ENCODE results near the gene MOB3A. TPM values are rescaled to one million over a fixed set of nuclear protein-coding genes. Genes with fewer than 3 reads are reported as not detected.

Gene MOB3A
- total and polyA plus RNA-seq, 10 of the 15 experiments (the other 5 are each of a cell fraction or from before 2014, with no cell fraction given), result 7.5 to 229 (median 79.4) TPM

- TF ChIP-seq, protein P1, sequence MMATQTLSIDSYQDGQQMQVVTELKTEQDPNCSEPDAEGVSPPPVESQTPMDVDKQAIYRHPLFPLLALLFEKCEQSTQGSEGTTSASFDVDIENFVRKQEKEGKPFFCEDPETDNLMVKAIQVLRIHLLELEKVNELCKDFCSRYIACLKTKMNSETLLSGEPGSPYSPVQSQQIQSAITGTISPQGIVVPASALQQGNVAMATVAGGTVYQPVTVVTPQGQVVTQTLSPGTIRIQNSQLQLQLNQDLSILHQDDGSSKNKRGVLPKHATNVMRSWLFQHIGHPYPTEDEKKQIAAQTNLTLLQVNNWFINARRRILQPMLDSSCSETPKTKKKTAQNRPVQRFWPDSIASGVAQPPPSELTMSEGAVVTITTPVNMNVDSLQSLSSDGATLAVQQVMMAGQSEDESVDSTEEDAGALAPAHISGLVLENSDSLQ (IDR thresholded peaks at IDR 0.05), result no peak; the same call in 1 of the 2 replicates
- TF ChIP-seq NR2C1 (IDR thresholded peaks at IDR 0.05), result no peak
- peak in 1 of 2 experiments; percentile 50; a peak in 1 of 4 replicates for TF ChIP-seq BHLHE40 (IDR thresholded peaks at IDR 0.05; ENCODE audit: borderline replicate concordance in 1 of 2, low read depth in 2 of 2, low read length in 1 of 2)
- TF ChIP-seq KLF5 (IDR thresholded peaks at IDR 0.05; ENCODE audit: partially characterized antibody), result peak; percentile 4
- TF ChIP-seq ZNF592 (IDR thresholded peaks at IDR 0.05), result no peak
- no peak for TF ChIP-seq PBX3 (IDR thresholded peaks at IDR 0.05; ENCODE audit: insufficient replicate concordance, low read depth, low read length)
- no peak for TF ChIP-seq E2F8 (IDR thresholded peaks at IDR 0.05; ENCODE audit: low read depth, partially characterized antibody)
- TF ChIP-seq SMC3 (IDR thresholded peaks at IDR 0.05; ENCODE audit: borderline replicate concordance, low read length), result peak; percentile 35
- no peak for TF ChIP-seq KDM1A (IDR thresholded peaks at IDR 0.05; ENCODE audit: borderline replicate concordance)
- TF ChIP-seq NKRF (conservative IDR thresholded peaks at IDR 0.05), result peak; percentile 91
- TF ChIP-seq SKIL (IDR thresholded peaks at IDR 0.05; ENCODE audit: low read depth, poor library complexity, severe bottlenecking), result no peak
- TF ChIP-seq ESRRA (IDR thresholded peaks at IDR 0.05; ENCODE audit: low read length), result no peak
- no peak for TF ChIP-seq NR2F1 (conservative IDR thresholded peaks at IDR 0.05)
Measured at GRCh38 chr19:2096480-2097202, 515 bp upstream of the MOB3A start, which contains the start of gene IZUMO4 (continued).

Data from GM12878 (cell line).